ENCODE data around the gene THOC7. TPM values are rescaled to one million over a fixed set of nuclear protein-coding genes. Genes with fewer than 3 reads are reported as not detected.

The THOC7 gene
- total RNA-seq, 1 experiment from 2014 or later = 78.3 TPM

GRCh38 chr3:63876260-63876659, 12.7 kb upstream of the THOC7 start:
- Mint-ChIP-seq H3K4me3 (ENCODE audit: unreplicated experiment) (no peak overlapping the region), H3K27ac (ENCODE audit: unreplicated experiment) (no peak overlapping the region), H3K27me3 (ENCODE audit: insufficient read depth, unreplicated experiment) (no peaks in the 10 kb centered on the region), H3K36me3 (ENCODE audit: insufficient read depth, unreplicated experiment) (no peaks in the 10 kb centered on the region), H3K9me3 (ENCODE audit: unreplicated experiment) (no peaks in the 10 kb centered on the region), H3K4me1 (ENCODE audit: low read depth, unreplicated experiment) (peaks cover 7% of the 10 kb centered on the region)
- no peak for TF ChIP-seq CTCF (IDR thresholded peaks at IDR 0.05; ENCODE audit: insufficient read depth in 1 of 2, low read depth in 1 of 2, low read length in 1 of 2, severe bottlenecking in 1 of 2, unreplicated experiment in 1 of 2)
- H3K4me3 ChIP-seq (ENCODE audit: low read depth, low read length) = no peak overlapping the region
- no peaks in the 10 kb centered on the region for H3K9me3 ChIP-seq
- DNase-seq = no peak
- intact Hi-C loops (cut with micrococcal nuclease; ENCODE audit: unreplicated experiment) = no loop called here
- BruUV-seq (replicated peaks) = no TSS peak
- POLR2A ChIA-PET = no interaction called here
- no peaks in the 10 kb centered on the region for H3K36me3 ChIP-seq (ENCODE audit: control insufficient read depth, insufficient read depth, low read length)
- CTCF ChIA-PET = no interaction called here
- peaks cover 12% of the 10 kb centered on the region; the same call in 1 of the 2 replicates for H3K4me1 ChIP-seq
- no peaks in the 10 kb centered on the region for H3K27me3 ChIP-seq (replicated peaks; ENCODE audit: control insufficient read depth, insufficient read depth, low read length)

GRCh38 chr3:63875510-63875909, 11.9 kb upstream of the THOC7 start:
- no peaks in the 10 kb centered on the region for H3K9me3 Mint-ChIP-seq (ENCODE audit: unreplicated experiment)
- POLR2A ChIA-PET = no interaction called here
- CTCF ChIA-PET = no interaction called here

GRCh38 chr3:63874769-63875168, 11.2 kb upstream of the THOC7 start:
- Histone ChIP-seq H3K9me3 (no peaks in the 10 kb centered on the region), H3K4me1 (peaks cover 12% of the 10 kb centered on the region; the same call in 1 of the 2 replicates), H3K36me3 (ENCODE audit: control insufficient read depth, insufficient read depth, low read length) (no peaks in the 10 kb centered on the region), H3K27me3 (replicated peaks; ENCODE audit: control insufficient read depth, insufficient read depth, low read length) (no peaks in the 10 kb centered on the region), H3K4me3 (ENCODE audit: low read depth, low read length) (no peak overlapping the region)
- no peak overlapping the region for H3K27ac Mint-ChIP-seq (ENCODE audit: unreplicated experiment)
- H3K36me3 Mint-ChIP-seq (ENCODE audit: insufficient read depth, unreplicated experiment) = no peaks in the 10 kb centered on the region
- H3K4me1 Mint-ChIP-seq (ENCODE audit: low read depth, unreplicated experiment) = peaks cover 6% of the 10 kb centered on the region
- H3K9me3 Mint-ChIP-seq (ENCODE audit: unreplicated experiment) = no peaks in the 10 kb centered on the region
- BruUV-seq (replicated peaks) = no TSS peak
- no peak for DNase-seq
- ChIA-PET POLR2A (no interaction called here), CTCF (no interaction called here)
- TF ChIP-seq CTCF (IDR thresholded peaks at IDR 0.05; ENCODE audit: insufficient read depth in 1 of 2, low read depth in 1 of 2, low read length in 1 of 2, severe bottlenecking in 1 of 2, unreplicated experiment in 1 of 2) = no peak
- H3K27me3 Mint-ChIP-seq (ENCODE audit: insufficient read depth, unreplicated experiment) = no peaks in the 10 kb centered on the region
- H3K4me3 Mint-ChIP-seq (ENCODE audit: unreplicated experiment) = no peak overlapping the region
- intact Hi-C loops (cut with micrococcal nuclease; ENCODE audit: unreplicated experiment) = no loop called here

More at GRCh38 chr3:63875510-63875909, 11.9 kb upstream of the THOC7 start:
- Mint-ChIP-seq H3K27me3 (ENCODE audit: insufficient read depth, unreplicated experiment) (no peaks in the 10 kb centered on the region), H3K4me1 (ENCODE audit: low read depth, unreplicated experiment) (peaks cover 8% of the 10 kb centered on the region), H3K27ac (ENCODE audit: unreplicated experiment) (no peak overlapping the region), H3K4me3 (ENCODE audit: unreplicated experiment) (no peak overlapping the region), H3K36me3 (ENCODE audit: insufficient read depth, unreplicated experiment) (no peaks in the 10 kb centered on the region)
- no peaks in the 10 kb centered on the region for H3K9me3 ChIP-seq
- no peaks in the 10 kb centered on the region for H3K36me3 ChIP-seq (ENCODE audit: control insufficient read depth, insufficient read depth, low read length)
- BruUV-seq (replicated peaks) = no TSS peak
- no peak for TF ChIP-seq CTCF (IDR thresholded peaks at IDR 0.05; ENCODE audit: insufficient read depth in 1 of 2, low read depth in 1 of 2, low read length in 1 of 2, severe bottlenecking in 1 of 2, unreplicated experiment in 1 of 2)
- intact Hi-C loops (cut with micrococcal nuclease; ENCODE audit: unreplicated experiment) = no loop called here
- no peak overlapping the region for H3K4me3 ChIP-seq (ENCODE audit: low read depth, low read length)
- H3K4me1 ChIP-seq = peaks cover 12% of the 10 kb centered on the region; the same call in 1 of the 2 replicates
- no peak for DNase-seq
- H3K27me3 ChIP-seq (replicated peaks; ENCODE audit: control insufficient read depth, insufficient read depth, low read length) = no peaks in the 10 kb centered on the region
